ENCODE data around the gene TEX52. TPM values are rescaled to one million over a fixed set of nuclear protein-coding genes. Genes with fewer than 3 reads are reported as not detected.
A peak's percentile ranks its signal among the peaks of the same experiment; 100 is the strongest.

The TEX52 gene
- total and polyA plus RNA-seq, 4 donors: not detected

DNA sequence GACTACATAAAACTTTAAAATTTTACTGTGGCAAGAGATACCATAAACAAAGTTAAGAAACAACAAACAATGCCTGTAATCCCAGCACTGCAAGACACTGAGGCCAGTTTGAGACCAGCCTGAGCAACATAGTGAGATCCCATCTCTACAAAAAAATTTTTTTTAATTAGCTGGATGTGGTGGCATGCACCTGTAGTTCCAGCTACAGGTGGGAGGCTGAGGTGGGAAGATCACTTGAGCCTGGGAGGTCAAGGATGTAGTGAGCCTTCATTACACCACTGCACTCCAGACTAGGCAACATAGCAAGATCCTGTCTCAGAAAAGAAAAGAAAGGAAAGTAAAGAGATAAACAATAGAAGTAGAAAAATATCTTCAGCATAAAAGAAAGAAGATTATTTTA lies 3.3 kb upstream of the TEX52 start:
- no peak for DNase-seq (ENCODE audit: low spot score)
- Histone ChIP-seq H3K4me1 (ENCODE audit: control insufficient read depth in 4 of 4, insufficient read depth in 4 of 4, low read length in 3 of 4) (no peaks in the 10 kb centered on the region), H3K36me3 (ENCODE audit: control insufficient read depth in 4 of 4, insufficient read depth in 3 of 4, low read depth in 1 of 4, low read length in 3 of 4) (peaks cover 0 to 4% (median 2%) of the 10 kb centered on the region in 4 donors), H3K27me3 (ENCODE audit: control insufficient read depth in 4 of 4, insufficient read depth in 4 of 4, low read length in 3 of 4) (no peaks in the 10 kb centered on the region), H3K4me3 (ENCODE audit: low read depth in 1 of 3, low read length in 3 of 3) (no peak overlapping the region), H3K9me3 (ENCODE audit: control insufficient read depth in 4 of 4, low read length in 3 of 4) (no peaks in the 10 kb centered on the region), H3K27ac (ENCODE audit: low read depth in 1 of 2, low read length in 2 of 2) (no peak overlapping the region), H3K9ac (ENCODE audit: low read depth in 1 of 2, low read length in 2 of 2) (no peak overlapping the region)
- TF ChIP-seq YY1 (IDR thresholded peaks at IDR 0.05) (no peak), RAD21 (IDR thresholded peaks at IDR 0.05) (no peak), JUND (IDR thresholded peaks at IDR 0.05) (no peak), SP1 (IDR thresholded peaks at IDR 0.05) (no peak)
- TF ChIP-seq, protein P1, sequence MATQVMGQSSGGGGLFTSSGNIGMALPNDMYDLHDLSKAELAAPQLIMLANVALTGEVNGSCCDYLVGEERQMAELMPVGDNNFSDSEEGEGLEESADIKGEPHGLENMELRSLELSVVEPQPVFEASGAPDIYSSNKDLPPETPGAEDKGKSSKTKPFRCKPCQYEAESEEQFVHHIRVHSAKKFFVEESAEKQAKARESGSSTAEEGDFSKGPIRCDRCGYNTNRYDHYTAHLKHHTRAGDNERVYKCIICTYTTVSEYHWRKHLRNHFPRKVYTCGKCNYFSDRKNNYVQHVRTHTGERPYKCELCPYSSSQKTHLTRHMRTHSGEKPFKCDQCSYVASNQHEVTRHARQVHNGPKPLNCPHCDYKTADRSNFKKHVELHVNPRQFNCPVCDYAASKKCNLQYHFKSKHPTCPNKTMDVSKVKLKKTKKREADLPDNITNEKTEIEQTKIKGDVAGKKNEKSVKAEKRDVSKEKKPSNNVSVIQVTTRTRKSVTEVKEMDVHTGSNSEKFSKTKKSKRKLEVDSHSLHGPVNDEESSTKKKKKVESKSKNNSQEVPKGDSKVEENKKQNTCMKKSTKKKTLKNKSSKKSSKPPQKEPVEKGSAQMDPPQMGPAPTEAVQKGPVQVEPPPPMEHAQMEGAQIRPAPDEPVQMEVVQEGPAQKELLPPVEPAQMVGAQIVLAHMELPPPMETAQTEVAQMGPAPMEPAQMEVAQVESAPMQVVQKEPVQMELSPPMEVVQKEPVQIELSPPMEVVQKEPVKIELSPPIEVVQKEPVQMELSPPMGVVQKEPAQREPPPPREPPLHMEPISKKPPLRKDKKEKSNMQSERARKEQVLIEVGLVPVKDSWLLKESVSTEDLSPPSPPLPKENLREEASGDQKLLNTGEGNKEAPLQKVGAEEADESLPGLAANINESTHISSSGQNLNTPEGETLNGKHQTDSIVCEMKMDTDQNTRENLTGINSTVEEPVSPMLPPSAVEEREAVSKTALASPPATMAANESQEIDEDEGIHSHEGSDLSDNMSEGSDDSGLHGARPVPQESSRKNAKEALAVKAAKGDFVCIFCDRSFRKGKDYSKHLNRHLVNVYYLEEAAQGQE (IDR thresholded peaks at IDR 0.05): no peak

GRCh38 chr12:2858944-2859421 lies 2.1 kb upstream of the TEX52 start:
- H3K4me3 ChIP-seq (ENCODE audit: low read depth in 1 of 3, low read length in 3 of 3): no peak overlapping the region
- WGBS: 91% methylated on average over 12 of the region's 12 CpGs
- no peaks in the 10 kb centered on the region for H3K27me3 ChIP-seq (ENCODE audit: control insufficient read depth in 4 of 4, insufficient read depth in 4 of 4, low read length in 3 of 4)
- no peak overlapping the region for H3K9ac ChIP-seq (ENCODE audit: low read depth in 1 of 2, low read length in 2 of 2)
- no peak overlapping the region for H3K27ac ChIP-seq (ENCODE audit: low read depth in 1 of 2, low read length in 2 of 2)
- H3K36me3 ChIP-seq (ENCODE audit: control insufficient read depth in 4 of 4, insufficient read depth in 3 of 4, low read depth in 1 of 4, low read length in 3 of 4): peaks cover 0 to 4% (median 2%) of the 10 kb centered on the region in 4 donors
- TF ChIP-seq MAX (IDR thresholded peaks at IDR 0.05) (no peak), YY1 (IDR thresholded peaks at IDR 0.05) (no peak), JUND (IDR thresholded peaks at IDR 0.05) (no peak), NR2F2 (IDR thresholded peaks at IDR 0.05) (peak; percentile 16), RAD21 (IDR thresholded peaks at IDR 0.05) (peak in 1 of 2 donors; percentile 4)
- TF ChIP-seq, protein P1 (IDR thresholded peaks at IDR 0.05): no peak
- TF ChIP-seq, protein P2, sequence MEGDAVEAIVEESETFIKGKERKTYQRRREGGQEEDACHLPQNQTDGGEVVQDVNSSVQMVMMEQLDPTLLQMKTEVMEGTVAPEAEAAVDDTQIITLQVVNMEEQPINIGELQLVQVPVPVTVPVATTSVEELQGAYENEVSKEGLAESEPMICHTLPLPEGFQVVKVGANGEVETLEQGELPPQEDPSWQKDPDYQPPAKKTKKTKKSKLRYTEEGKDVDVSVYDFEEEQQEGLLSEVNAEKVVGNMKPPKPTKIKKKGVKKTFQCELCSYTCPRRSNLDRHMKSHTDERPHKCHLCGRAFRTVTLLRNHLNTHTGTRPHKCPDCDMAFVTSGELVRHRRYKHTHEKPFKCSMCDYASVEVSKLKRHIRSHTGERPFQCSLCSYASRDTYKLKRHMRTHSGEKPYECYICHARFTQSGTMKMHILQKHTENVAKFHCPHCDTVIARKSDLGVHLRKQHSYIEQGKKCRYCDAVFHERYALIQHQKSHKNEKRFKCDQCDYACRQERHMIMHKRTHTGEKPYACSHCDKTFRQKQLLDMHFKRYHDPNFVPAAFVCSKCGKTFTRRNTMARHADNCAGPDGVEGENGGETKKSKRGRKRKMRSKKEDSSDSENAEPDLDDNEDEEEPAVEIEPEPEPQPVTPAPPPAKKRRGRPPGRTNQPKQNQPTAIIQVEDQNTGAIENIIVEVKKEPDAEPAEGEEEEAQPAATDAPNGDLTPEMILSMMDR (IDR thresholded peaks at IDR 0.05; ENCODE audit: low read depth, low read length, missing input control): no peak
- H3K4me1 ChIP-seq (ENCODE audit: control insufficient read depth in 4 of 4, insufficient read depth in 4 of 4, low read length in 3 of 4): no peaks in the 10 kb centered on the region
- DNase-seq (ENCODE audit: low spot score): no peak
- H3K9me3 ChIP-seq (ENCODE audit: control insufficient read depth in 4 of 4, low read length in 3 of 4): no peaks in the 10 kb centered on the region

Measured in liver (tissue), 9 donors.